SK-N-SH (cell line): ENCODE results near the gene FOSB. TPM values are rescaled to one million over a fixed set of nuclear protein-coding genes. Genes with fewer than 3 reads are reported as not detected.
A peak's percentile ranks its signal among the peaks of the same experiment; 100 is the strongest.

Source experiments
- CTCF ChIA-PET: fragments of 300-600, 350-600 bp; formaldehyde crosslinking; extraction: SDS; loops from one replicate; lab custom pipeline; 2021; lab: Yijun Ruan, JAX
- POLR2A ChIA-PET: fragments of 350-600 bp; sonication (Branson Sonifier 250); formaldehyde crosslinking; extraction: SDS; loops from one replicate; lab custom pipeline; 2020; ENCODE audit warnings: antibody characterized with exemption, inconsistent platforms; lab: Yijun Ruan, JAX
- DNase-seq: peaks from one replicate; pipeline ENCODE4 v3.0.0; 2012
- H2AFZ ChIP-seq: fragments of 200-600 bp; sonication (generic); 2 replicates; pipeline ENCODE4 v1.8.1; 2016; ENCODE audit warnings: antibody characterized with exemption, mild to moderate bottlenecking, low read depth
- H3F3A ChIP-seq: fragments of 200-600 bp; sonication (generic); replicated peaks from 2 replicates; pipeline ENCODE3; 2016; ENCODE audit warnings: antibody characterized with exemption, mild to moderate bottlenecking; ENCODE audit not compliant: insufficient read depth
- H3K27ac ChIP-seq, 2 experiments: fragments of 200-500 bp in 1 of 2; fragments of 200-600 bp in 1 of 2; sonication (Bioruptor generic) in 1 of 2; sonication (generic), shearing (Covaris generic) in 1 of 2; 2 replicates each; pipeline versions ENCODE4 v1.5.1 to v1.6.1; 2014 to 2016; ENCODE audit warnings: low read depth in 2 of 2, inconsistent platforms in 1 of 2, low read length in 1 of 2, mild to moderate bottlenecking in 1 of 2, mixed read lengths in 1 of 2
- H3K27me3 ChIP-seq: fragments of 200-600 bp; sonication (generic), shearing (Covaris generic); 2 replicates; pipeline ENCODE4 v1.6.1; 2016; ENCODE audit warnings: mixed run types; ENCODE audit not compliant: insufficient read depth
- H3K36me3 ChIP-seq, 2 experiments: fragments of 200-500 bp in 1 of 2; fragments of 200-600 bp in 1 of 2; sonication (Bioruptor generic) in 1 of 2; sonication (generic) in 1 of 2; replicated peaks in 1 of 2; 2 replicates each; pipeline versions ENCODE3 to v1.5.1; 2014 to 2016; ENCODE audit warnings: low read length in 1 of 2, mild to moderate bottlenecking in 1 of 2; ENCODE audit not compliant: insufficient read depth in 2 of 2, control insufficient read depth in 1 of 2
- H3K4me1 ChIP-seq, 2 experiments: fragments of 200-500 bp in 1 of 2; fragments of 200-600 bp in 1 of 2; sonication (Bioruptor generic) in 1 of 2; sonication (generic), shearing (Covaris generic) in 1 of 2; 2 replicates each; pipeline versions ENCODE4 v1.5.1 to v1.6.1; 2014 to 2016; ENCODE audit warnings: low read depth in 1 of 2, low read length in 1 of 2, mixed run types in 1 of 2; ENCODE audit not compliant: insufficient read depth in 2 of 2, control insufficient read depth in 1 of 2
- H3K4me2 ChIP-seq: fragments of 200-600 bp; sonication (generic), shearing (Covaris generic); 2 replicates; pipeline ENCODE4 v1.6.1; 2017; ENCODE audit warnings: mixed run types
- H3K4me3 ChIP-seq, 2 experiments: fragments of 200-500 bp in 1 of 2; fragments of 200-600 bp in 1 of 2; sonication (Bioruptor generic) in 1 of 2; sonication (generic), shearing (Covaris generic) in 1 of 2; 2 replicates each; pipeline versions ENCODE4 v1.5.1 to v1.8.1; 2014 to 2016; ENCODE audit warnings: low read depth in 2 of 2, inconsistent platforms in 1 of 2, low read length in 1 of 2, mild to moderate bottlenecking in 1 of 2, mixed read lengths in 1 of 2, moderate library complexity in 1 of 2
- H3K79me2 ChIP-seq: fragments of 200-600 bp; sonication (generic); 2 replicates; pipeline ENCODE4 v1.8.1; 2017; ENCODE audit warnings: mild to moderate bottlenecking; ENCODE audit not compliant: insufficient read depth
- H3K9ac ChIP-seq: fragments of 200-600 bp; sonication (generic); 2 replicates; pipeline ENCODE4 v1.6.1; 2017; ENCODE audit warnings: mixed run types
- H3K9me2 ChIP-seq: fragments of 200-600 bp; sonication (generic); 2 replicates; pipeline ENCODE4 v1.6.1; 2017; ENCODE audit warnings: mixed run types
- H3K9me3 ChIP-seq: fragments of 200-600 bp; sonication (generic); 2 replicates; pipeline ENCODE4 v1.6.1; 2017; ENCODE audit warnings: mixed run types, mild to moderate bottlenecking, moderate library complexity
- H4K20me1 ChIP-seq: fragments of 200-600 bp; sonication (generic); 2 replicates; pipeline ENCODE4 v1.6.1; 2017; ENCODE audit warnings: mild to moderate bottlenecking, mixed run types; ENCODE audit not compliant: insufficient read depth
- FOXM1 ChIP-seq: IDR thresholded peaks from 2 replicates; pipeline ENCODE4 v1.4.0; 2012; ENCODE audit warnings: low read depth, mild to moderate bottlenecking
- JUND ChIP-seq: IDR thresholded peaks from 2 replicates; pipeline ENCODE4 v1.4.0; 2012
- MAX ChIP-seq: IDR thresholded peaks from 2 replicates; pipeline ENCODE4 v1.4.0; 2012; ENCODE audit warnings: low read depth
- MXI1 ChIP-seq: IDR thresholded peaks from 2 replicates; pipeline ENCODE4 v1.6.1; 2012; ENCODE audit warnings: mild to moderate bottlenecking, low read depth, low read length, improper control_type of control experiment
- NFIC ChIP-seq: IDR thresholded peaks from 2 replicates; pipeline ENCODE4 v1.4.0; 2012; ENCODE audit warnings: borderline replicate concordance
- RXRA ChIP-seq: IDR thresholded peaks from 2 replicates; pipeline ENCODE4 v1.4.0; 2012; ENCODE audit warnings: low read depth, mild to moderate bottlenecking, borderline replicate concordance
- SIN3A ChIP-seq: IDR thresholded peaks from 2 replicates; pipeline ENCODE4 v1.6.1; 2012; ENCODE audit warnings: low read depth, mild to moderate bottlenecking, low read length, moderate library complexity, borderline replicate concordance
- TAF1 ChIP-seq: IDR thresholded peaks from 2 replicates; pipeline ENCODE4 v1.6.1; 2012; ENCODE audit warnings: low read depth, mild to moderate bottlenecking, low read length, moderate library complexity, borderline replicate concordance
- USF1 ChIP-seq: IDR thresholded peaks from 2 replicates; pipeline ENCODE4 v1.4.0; 2012; ENCODE audit warnings: low read depth, borderline replicate concordance
- WGBS: methylation state at CpG from one replicate; pipeline ENCODE4 v1.1.6; 2017; ENCODE audit warnings: low lambda C conversion rate; 5-methylcytosine and 5-hydroxymethylcytosine counted together
- polyA plus RNA-seq, 3 experiments: library from polyadenylated mRNA; depleted of rRNA; stranded (reverse); fragments of >200 nt; gene quantifications; 2 replicates each; pipeline ENCODE4 v1.2.3, GENCODE V29; 2012
- TF ChIP-seq, protein P1 (sequence below): IDR thresholded peaks from 2 replicates; pipeline ENCODE4 v1.6.1; 2012; ENCODE audit warnings: mild to moderate bottlenecking, low read depth, low read length, moderate library complexity
- TF ChIP-seq, protein P2 (sequence below): fragments of 150-350 bp; IDR thresholded peaks from 2 replicates; pipeline ENCODE4 v1.6.1; 2016; ENCODE audit warnings: mild to moderate bottlenecking, low read depth, low read length

Gene FOSB
- polyA plus RNA-seq, 1 of the 3 experiments (the other 2 are of a cell fraction), result 78.2 TPM

DNA sequence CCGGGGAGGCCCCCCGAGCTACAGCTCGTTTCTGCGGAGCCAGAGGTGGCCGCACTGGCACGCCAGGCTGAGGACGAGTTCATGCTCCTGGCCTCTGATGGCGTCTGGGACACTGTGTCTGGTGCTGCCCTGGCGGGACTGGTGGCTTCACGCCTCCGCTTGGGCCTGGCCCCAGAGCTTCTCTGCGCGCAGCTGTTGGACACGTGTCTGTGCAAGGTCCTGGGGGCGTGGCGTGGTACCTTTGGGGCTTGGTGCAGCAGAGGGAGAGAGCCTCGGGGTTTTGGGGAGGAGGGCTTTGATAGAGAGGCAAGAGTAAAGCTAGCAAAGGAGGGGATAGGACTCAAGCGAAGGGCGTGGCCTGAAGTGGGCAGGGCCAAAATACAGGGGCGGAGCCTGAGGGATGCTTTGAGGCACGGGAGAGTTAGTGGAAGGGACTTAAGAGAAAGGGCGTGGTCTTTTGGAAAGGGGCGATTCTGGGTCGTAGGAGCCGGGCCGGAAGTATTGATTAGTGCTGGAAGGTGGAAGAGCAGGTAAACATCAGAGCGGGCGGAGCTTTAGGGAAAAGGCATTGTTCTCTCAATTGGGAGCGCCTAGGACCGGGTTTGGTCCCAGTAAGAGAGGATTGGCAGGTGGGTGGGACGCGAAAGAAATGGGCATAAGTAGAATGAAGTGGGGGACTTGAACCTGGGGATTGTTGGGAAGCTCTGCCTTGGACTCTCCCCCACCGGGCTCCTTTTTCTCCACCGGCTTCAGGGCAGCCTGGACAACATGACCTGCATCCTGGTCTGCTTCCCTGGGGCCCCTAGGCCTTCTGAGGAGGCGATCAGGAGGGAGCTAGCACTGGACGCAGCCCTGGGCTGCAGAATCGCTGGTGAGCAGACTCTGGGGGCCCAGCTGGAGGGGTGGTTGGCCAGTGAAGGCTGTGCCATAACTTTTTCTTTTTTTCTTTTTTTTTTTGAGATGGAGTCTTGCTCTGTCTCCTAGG is 31.7 kb downstream of the FOSB start:
- Histone ChIP-seq H3K27me3 (no peaks in the 10 kb centered on the region), H3K9ac (no peak overlapping the region), H4K20me1 (peaks cover 13% of the 10 kb centered on the region; the same call in 1 of the 2 replicates), H3F3A (peaks cover 5% of the 10 kb centered on the region), H3K4me3 (no peak overlapping the region), H3K9me3 (no peaks in the 10 kb centered on the region), H3K27ac (no peak overlapping the region), H2AFZ (no peak overlapping the region), H3K4me1 (peaks cover 3 to 16% of the 10 kb centered on the region in 2 experiments; a peak in 2 of 4 replicates), H3K9me2 (no peaks in the 10 kb centered on the region), H3K36me3 (no peaks in the 10 kb centered on the region), H3K4me2 (no peak overlapping the region), H3K79me2 (no peaks in the 10 kb centered on the region)
- TF ChIP-seq MXI1 (0 out of 2 replicates have a peak, but pooled peaks have one; percentile 51), MAX (peak; percentile 81)
- TF ChIP-seq, protein P1, sequence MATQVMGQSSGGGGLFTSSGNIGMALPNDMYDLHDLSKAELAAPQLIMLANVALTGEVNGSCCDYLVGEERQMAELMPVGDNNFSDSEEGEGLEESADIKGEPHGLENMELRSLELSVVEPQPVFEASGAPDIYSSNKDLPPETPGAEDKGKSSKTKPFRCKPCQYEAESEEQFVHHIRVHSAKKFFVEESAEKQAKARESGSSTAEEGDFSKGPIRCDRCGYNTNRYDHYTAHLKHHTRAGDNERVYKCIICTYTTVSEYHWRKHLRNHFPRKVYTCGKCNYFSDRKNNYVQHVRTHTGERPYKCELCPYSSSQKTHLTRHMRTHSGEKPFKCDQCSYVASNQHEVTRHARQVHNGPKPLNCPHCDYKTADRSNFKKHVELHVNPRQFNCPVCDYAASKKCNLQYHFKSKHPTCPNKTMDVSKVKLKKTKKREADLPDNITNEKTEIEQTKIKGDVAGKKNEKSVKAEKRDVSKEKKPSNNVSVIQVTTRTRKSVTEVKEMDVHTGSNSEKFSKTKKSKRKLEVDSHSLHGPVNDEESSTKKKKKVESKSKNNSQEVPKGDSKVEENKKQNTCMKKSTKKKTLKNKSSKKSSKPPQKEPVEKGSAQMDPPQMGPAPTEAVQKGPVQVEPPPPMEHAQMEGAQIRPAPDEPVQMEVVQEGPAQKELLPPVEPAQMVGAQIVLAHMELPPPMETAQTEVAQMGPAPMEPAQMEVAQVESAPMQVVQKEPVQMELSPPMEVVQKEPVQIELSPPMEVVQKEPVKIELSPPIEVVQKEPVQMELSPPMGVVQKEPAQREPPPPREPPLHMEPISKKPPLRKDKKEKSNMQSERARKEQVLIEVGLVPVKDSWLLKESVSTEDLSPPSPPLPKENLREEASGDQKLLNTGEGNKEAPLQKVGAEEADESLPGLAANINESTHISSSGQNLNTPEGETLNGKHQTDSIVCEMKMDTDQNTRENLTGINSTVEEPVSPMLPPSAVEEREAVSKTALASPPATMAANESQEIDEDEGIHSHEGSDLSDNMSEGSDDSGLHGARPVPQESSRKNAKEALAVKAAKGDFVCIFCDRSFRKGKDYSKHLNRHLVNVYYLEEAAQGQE, result no peak
- DNase-seq, result peak; percentile 62
- ChIA-PET CTCF (interaction anchor here (0.7 to 7.8 kb wide), 6 partner anchors 9 to 1229 kb away, joined by 3 to 97 read pairs (median 8); no protein-coding TSS in a partner anchor), POLR2A (interaction anchor here (1.1 kb wide), 1 partner anchor 14 kb away, joined by 3 read pairs; no protein-coding TSS in a partner anchor)
- WGBS, result 46% methylated on average over 33 of the region's 37 CpGs

GRCh38 chr19:45500918-45501729 is 33.3 kb downstream of the FOSB start:
- WGBS, result 86% methylated on average over 8 of the region's 8 CpGs
- H3K9me3 ChIP-seq, result no peaks in the 10 kb centered on the region
- no peak overlapping the region for H2AFZ ChIP-seq
- CTCF ChIA-PET, result interaction anchor here (0.7 to 7.8 kb wide), 4 partner anchors 15 to 142 kb away, joined by 3 to 97 read pairs (median 4); no protein-coding TSS in a partner anchor
- no peak overlapping the region for H3K27ac ChIP-seq
- no peaks in the 10 kb centered on the region for H3K27me3 ChIP-seq
- H3K4me3 ChIP-seq, result no peak overlapping the region
- H3K9me2 ChIP-seq, result no peaks in the 10 kb centered on the region
- H3K4me2 ChIP-seq, result no peak overlapping the region
- H4K20me1 ChIP-seq, result 0 out of 2 replicates have a peak, but pooled peaks cover under 1% of the 10 kb centered on the region
- no peak overlapping the region for H3K9ac ChIP-seq
- H3K36me3 ChIP-seq, result no peaks in the 10 kb centered on the region
- DNase-seq, result peak; percentile 1
- H3K79me2 ChIP-seq, result no peaks in the 10 kb centered on the region
- peaks cover 7 to 12% of the 10 kb centered on the region in 2 experiments; a peak in 2 of 4 replicates for H3K4me1 ChIP-seq
- POLR2A ChIA-PET, result no interaction called here
- H3F3A ChIP-seq, result peaks cover 17% of the 10 kb centered on the region
- TF ChIP-seq TAF1 (no peak), NFIC (no peak), FOXM1 (no peak), USF1 (no peak), MXI1 (no peak), SIN3A (no peak), JUND (no peak), RXRA (no peak)
- TF ChIP-seq, protein P2, sequence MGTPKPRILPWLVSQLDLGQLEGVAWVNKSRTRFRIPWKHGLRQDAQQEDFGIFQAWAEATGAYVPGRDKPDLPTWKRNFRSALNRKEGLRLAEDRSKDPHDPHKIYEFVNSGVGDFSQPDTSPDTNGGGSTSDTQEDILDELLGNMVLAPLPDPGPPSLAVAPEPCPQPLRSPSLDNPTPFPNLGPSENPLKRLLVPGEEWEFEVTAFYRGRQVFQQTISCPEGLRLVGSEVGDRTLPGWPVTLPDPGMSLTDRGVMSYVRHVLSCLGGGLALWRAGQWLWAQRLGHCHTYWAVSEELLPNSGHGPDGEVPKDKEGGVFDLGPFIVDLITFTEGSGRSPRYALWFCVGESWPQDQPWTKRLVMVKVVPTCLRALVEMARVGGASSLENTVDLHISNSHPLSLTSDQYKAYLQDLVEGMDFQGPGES, result no peak
- TF ChIP-seq, protein P1, result no peak
